PC-9 (cell line): Measurements from ENCODE around the gene RDH11. TPM values are rescaled to one million over a fixed set of nuclear protein-coding genes. Genes with fewer than 3 reads are reported as not detected.

Source experiments
- BruUV-seq: library from RNA; stranded (reverse); fragments of 400-500 nt; replicated peaks from 2 replicates; lab custom pipeline; 2021; lab: Mats Ljungman, UMichigan
- CTCF ChIA-PET: fragments of 300-600 bp; sonication (Branson Sonifier 250); formaldehyde crosslinking; loops from one replicate; lab custom pipeline; 2022; ENCODE audit warnings: antibody characterized with exemption; lab: Charles Lee
- POLR2A ChIA-PET: fragments of 300-600 bp; sonication (Branson Sonifier 250); formaldehyde crosslinking; loops from one replicate; lab custom pipeline; 2022; ENCODE audit warnings: antibody characterized with exemption; ENCODE audit not compliant: unreplicated experiment; lab: Charles Lee
- DNase-seq, 2 experiments: peaks; one replicate each; pipeline versions ENCODE4 v3.0.0 to v3.0.0-alpha.2; 2015 to 2022; ENCODE audit warnings: mixed read lengths in 1 of 2
- H2AFZ ChIP-seq: fragments of 200-600 bp; sonication (generic); 2 replicates; pipeline ENCODE4 v1.8.1; 2017; ENCODE audit warnings: antibody characterized with exemption
- H3F3A ChIP-seq: fragments of 200-600 bp; sonication (generic); 2 replicates; pipeline ENCODE4 v1.8.1; 2017; ENCODE audit warnings: antibody characterized with exemption, mild to moderate bottlenecking, low read depth; ENCODE audit not compliant: insufficient read depth
- H3K27ac ChIP-seq: fragments of 200-600 bp; sonication (generic); 2 replicates; pipeline ENCODE4 v1.6.1; 2016; ENCODE audit warnings: mixed run types
- H3K27me3 ChIP-seq: fragments of 200-600 bp; sonication (generic); 2 replicates; pipeline ENCODE4 v1.6.1; 2016; ENCODE audit warnings: low read depth, mixed run types; ENCODE audit not compliant: insufficient read depth
- H3K36me3 ChIP-seq: fragments of 200-600 bp; sonication (generic); 2 replicates; pipeline ENCODE4 v1.6.1; 2016; ENCODE audit warnings: low read depth, mixed run types
- H3K4me1 ChIP-seq: fragments of 200-600 bp; sonication (generic); replicated peaks from 2 replicates; pipeline ENCODE4 v1.6.1; 2016; ENCODE audit warnings: mixed run types; ENCODE audit not compliant: insufficient read depth
- H3K4me2 ChIP-seq: fragments of 200-600 bp; sonication (generic); 2 replicates; pipeline ENCODE4 v1.6.1; 2017; ENCODE audit warnings: mixed run types
- H3K4me3 ChIP-seq: fragments of 200-600 bp; sonication (generic); 2 replicates; pipeline ENCODE4 v1.6.1; 2016; ENCODE audit warnings: mixed run types
- H3K79me2 ChIP-seq: fragments of 200-600 bp; sonication (generic); 2 replicates; pipeline ENCODE4 v1.6.1; 2017; ENCODE audit warnings: low read depth, mixed run types
- H3K9me2 ChIP-seq: fragments of 200-600 bp; sonication (generic); 2 replicates; pipeline ENCODE4 v1.8.1; 2017; ENCODE audit warnings: mild to moderate bottlenecking; ENCODE audit not compliant: insufficient read depth
- H3K9me3 ChIP-seq: fragments of 200-600 bp; sonication (generic); 2 replicates; pipeline ENCODE4 v1.8.1; 2016; ENCODE audit warnings: low read depth; ENCODE audit not compliant: insufficient read depth
- H4K20me1 ChIP-seq: fragments of 200-600 bp; sonication (generic); 2 replicates; pipeline ENCODE4 v1.8.1; 2017; ENCODE audit not compliant: insufficient read depth
- CTCF ChIP-seq: fragments of 200-600 bp; sonication (generic); conservative IDR thresholded peaks from 2 replicates; pipeline ENCODE4 v1.6.1; 2017; ENCODE audit warnings: mixed run types, antibody characterized with exemption, mild to moderate bottlenecking, moderate library complexity
- EZH2 ChIP-seq: fragments of 200-600 bp; sonication (generic); IDR thresholded peaks from 2 replicates; pipeline ENCODE4 v1.8.0; 2017; ENCODE audit warnings: antibody characterized with exemption, low read depth
- intact Hi-C: fragments of 100-400 bp; cut with micrococcal nuclease; formaldehyde crosslinking; loops from one replicate; pipeline ENCODE4 v1.10.0; 2022; ENCODE audit not compliant: unreplicated experiment
- total RNA-seq: library from RNA; stranded (reverse); gene quantifications from 2 replicates; pipeline ENCODE4 v1.2.3, GENCODE V29; 2021

The RDH11 gene
- total RNA-seq, 1 experiment from 2014 or later: 97.0 TPM

- no peaks in the 10 kb centered on the region for H3K36me3 ChIP-seq
- no TSS peak for BruUV-seq
- ChIA-PET CTCF (no interaction called here), POLR2A (interaction anchor here (0.6 to 0.7 kb wide), 2 partner anchors 17 to 55 kb away, joined by 8 to 21 read pairs; no protein-coding TSS in a partner anchor)
- peaks cover 20% of the 10 kb centered on the region; the same call in 1 of the 2 replicates for H3F3A ChIP-seq
- H3K4me2 ChIP-seq: no peak overlapping the region
- intact Hi-C loops: no loop called here
- no peak for TF ChIP-seq EZH2
- no peak for TF ChIP-seq CTCF
- DNase-seq: no peak
- H3K79me2 ChIP-seq: peaks cover 17% of the 10 kb centered on the region
- H3K27me3 ChIP-seq: no peaks in the 10 kb centered on the region
- no peak overlapping the region for H2AFZ ChIP-seq
- no peaks in the 10 kb centered on the region for H3K9me2 ChIP-seq
- no peaks in the 10 kb centered on the region for H4K20me1 ChIP-seq
- no peaks in the 10 kb centered on the region for H3K9me3 ChIP-seq
- H3K27ac ChIP-seq: no peak overlapping the region
- peaks cover 27% of the 10 kb centered on the region for H3K4me1 ChIP-seq
- no peak overlapping the region for H3K4me3 ChIP-seq
Measured at GRCh38 chr14:67698179-67698578, 2.6 kb upstream of the RDH11 start.

- no TSS peak for BruUV-seq
- intact Hi-C loops: no loop called here
- Histone ChIP-seq H3K27ac (no peak overlapping the region), H3K9me3 (no peaks in the 10 kb centered on the region), H3K79me2 (peaks cover 28% of the 10 kb centered on the region), H3K9me2 (no peaks in the 10 kb centered on the region), H3F3A (peaks cover 20% of the 10 kb centered on the region; the same call in 1 of the 2 replicates), H3K4me1 (peaks cover 32% of the 10 kb centered on the region), H3K27me3 (no peaks in the 10 kb centered on the region), H2AFZ (no peak overlapping the region), H3K4me3 (no peak overlapping the region), H3K36me3 (0 out of 2 replicates have a peak, but pooled peaks cover 10% of the 10 kb centered on the region), H3K4me2 (no peak overlapping the region), H4K20me1 (no peaks in the 10 kb centered on the region; the same call in 1 of the 2 replicates)
- TF ChIP-seq EZH2: no peak
- no peak for TF ChIP-seq CTCF
- ChIA-PET CTCF (no interaction called here), POLR2A (no interaction called here)
- no peak for DNase-seq
Measured at GRCh38 chr14:67697006-67697405, 1.4 kb upstream of the RDH11 start.

- no peaks in the 10 kb centered on the region for H3K9me3 ChIP-seq
- peak overlapping the region; percentile 78 for H3K27ac ChIP-seq
- H3K27me3 ChIP-seq: no peaks in the 10 kb centered on the region
- H3K79me2 ChIP-seq: peaks cover 31% of the 10 kb centered on the region
- TF ChIP-seq EZH2: no peak
- TF ChIP-seq CTCF: no peak
- H2AFZ ChIP-seq: peak overlapping the region; percentile 91
- DNase-seq: peak; percentile 82 to 97
- ChIA-PET POLR2A (interaction anchor here (0.5 to 1.0 kb wide), 6 partner anchors 9 to 1335 kb away, joined by 3 to 7 read pairs (median 4); partner anchors contain the start of gene GPHN), CTCF (interaction anchor here (0.8 to 1.1 kb wide), 3 partner anchors 9 to 76 kb away, joined by 3 to 7 read pairs (median 4); no protein-coding TSS in a partner anchor)
- TSS peak; percentile 100 for BruUV-seq
- peak overlapping the region; percentile 97 for H3K4me3 ChIP-seq
- no peaks in the 10 kb centered on the region; the same call in 1 of the 2 replicates for H4K20me1 ChIP-seq
- peaks cover 29% of the 10 kb centered on the region for H3K36me3 ChIP-seq
- H3K9me2 ChIP-seq: no peaks in the 10 kb centered on the region
- peak overlapping the region; percentile 74 for H3K4me2 ChIP-seq
- intact Hi-C loops: loop anchor here (1.0 to 2.0 kb wide), 2 partner anchors 21 to 76 kb away; partner anchors contain the start of genes ARG2 and VTI1B
- peaks cover 8% of the 10 kb centered on the region; the same call in 1 of the 2 replicates for H3F3A ChIP-seq
- peaks cover 19% of the 10 kb centered on the region for H3K4me1 ChIP-seq
Measured at GRCh38 chr14:67694791-67695393, 672 bp downstream of the RDH11 start.
